ENCODE results near the gene MARK3.

Gene MARK3

GRCh38 chr14:103476631-103477030 is 91.4 kb downstream of the MARK3 start:
- CTCF ChIA-PET = interaction anchor here (0.7 to 1.4 kb wide), 3 partner anchors 11 to 86 kb away, joined by 3 to 4 read pairs (median 3); no protein-coding TSS in a partner anchor
- no peak for DNase-seq (ENCODE audit: extremely low spot score)
- no peak for TF ChIP-seq CTCF (IDR thresholded peaks at IDR 0.05; ENCODE audit: control extremely low read depth, extremely low read depth, low read depth, missing control alignments)
- POLR2A ChIA-PET = no interaction called here

GRCh38 chr14:103480595-103480994 is 95.4 kb downstream of the MARK3 start:
- ChIA-PET POLR2A (no interaction called here), CTCF (interaction anchor here (1.5 to 1.7 kb wide), 3 partner anchors 16 to 89 kb away, joined by 3 to 4 read pairs (median 3); no protein-coding TSS in a partner anchor)
- TF ChIP-seq CTCF (IDR thresholded peaks at IDR 0.05; ENCODE audit: control extremely low read depth, extremely low read depth, low read depth, missing control alignments) = no peak
- peak; percentile 60 for DNase-seq (ENCODE audit: extremely low spot score)

GRCh38 chr14:103483600-103483999 is 98.4 kb downstream of the MARK3 start:
- DNase-seq (ENCODE audit: extremely low spot score) = no peak
- POLR2A ChIA-PET = no interaction called here
- TF ChIP-seq CTCF (IDR thresholded peaks at IDR 0.05; ENCODE audit: control extremely low read depth, extremely low read depth, low read depth, missing control alignments) = no peak
- CTCF ChIA-PET = interaction anchor here (1.0 kb wide), 2 partner anchors 35 to 93 kb away, joined by 3 read pairs; no protein-coding TSS in a partner anchor

GRCh38 chr14:103485504-103485903 is 100.3 kb downstream of the MARK3 start:
- ChIA-PET POLR2A (no interaction called here), CTCF (interaction anchor here (2.8 kb wide), 1 partner anchor 33 kb away, joined by 7 read pairs; no protein-coding TSS in a partner anchor)
- TF ChIP-seq CTCF (IDR thresholded peaks at IDR 0.05; ENCODE audit: control extremely low read depth, extremely low read depth, low read depth, missing control alignments) = no peak
- no peak for DNase-seq (ENCODE audit: extremely low spot score)

GRCh38 chr14:103488071-103488470 is 102.9 kb downstream of the MARK3 start:
- CTCF ChIA-PET = interaction anchor here (1.2 to 2.8 kb wide), 3 partner anchors 12 to 31 kb away, joined by 3 to 7 read pairs (median 4); no protein-coding TSS in a partner anchor
- DNase-seq (ENCODE audit: extremely low spot score) = no peak
- POLR2A ChIA-PET = no interaction called here
- no peak for TF ChIP-seq CTCF (IDR thresholded peaks at IDR 0.05; ENCODE audit: control extremely low read depth, extremely low read depth, low read depth, missing control alignments)

- POLR2A ChIA-PET = no interaction called here
- CTCF ChIA-PET = interaction anchor here (0.8 kb wide), 1 partner anchor 11 kb away, joined by 3 read pairs; no protein-coding TSS in a partner anchor
These were observed 103.7 kb downstream of the MARK3 start for GRCh38 chr14:103488960-103489359.

More at GRCh38 chr14:103488960-103489359, 103.7 kb downstream of the MARK3 start:
- no peak for TF ChIP-seq CTCF (IDR thresholded peaks at IDR 0.05; ENCODE audit: control extremely low read depth, extremely low read depth, low read depth, missing control alignments)
- DNase-seq (ENCODE audit: extremely low spot score) = no peak
